Measurements from ENCODE around the gene ZNG1B.
"Not testable (repeated sequence)": the region's sequence is repeated elsewhere in the genome, so short reads cannot be mapped to it uniquely, and the experiment has no call there.

The ZNG1B gene

DNA sequence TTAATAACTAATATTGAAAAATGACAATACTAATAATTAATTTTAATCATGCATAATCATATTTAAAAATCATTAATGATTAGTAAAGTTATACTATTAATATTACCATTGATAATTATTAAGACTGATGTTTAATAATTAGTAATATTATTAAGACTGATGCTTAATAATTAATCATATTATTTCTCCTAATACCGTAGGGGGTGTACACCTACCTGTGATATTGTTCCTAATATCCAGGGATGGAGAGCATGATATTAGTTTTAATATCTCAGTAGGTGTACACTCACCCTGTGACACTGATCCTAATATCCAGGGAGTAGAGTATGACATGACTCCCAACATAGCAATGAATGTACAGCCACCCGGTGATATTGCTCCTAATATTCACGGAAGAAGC, 73.4 kb downstream of the ZNG1B start:
- not testable (repeated sequence) for DNase-seq (ENCODE audit: extremely low read depth, insufficient read length)

GRCh38 chr2:113511859-113512258, 74.4 kb downstream of the ZNG1B start:
- not testable (repeated sequence) for DNase-seq (ENCODE audit: extremely low read depth, insufficient read length); H3K27me3 ChIP-seq (replicated peaks; ENCODE audit: control insufficient read depth, insufficient read depth, low read length); H3K4me3 ChIP-seq (replicated peaks; ENCODE audit: low read depth, low read length); H3K36me3 ChIP-seq (ENCODE audit: control insufficient read depth, insufficient read depth, low read length)

More for the DNA sequence above, 73.4 kb downstream of the ZNG1B start:
- not testable (repeated sequence) for H3K4me3 ChIP-seq (replicated peaks; ENCODE audit: low read depth, low read length); H3K27me3 ChIP-seq (replicated peaks; ENCODE audit: control insufficient read depth, insufficient read depth, low read length); H3K36me3 ChIP-seq (ENCODE audit: control insufficient read depth, insufficient read depth, low read length)

GRCh38 chr2:113515457-113515856, 78.0 kb downstream of the ZNG1B start:
- DNase-seq (ENCODE audit: extremely low read depth, insufficient read length); H3K4me3 ChIP-seq (replicated peaks; ENCODE audit: low read depth, low read length); H3K36me3 ChIP-seq (ENCODE audit: control insufficient read depth, insufficient read depth, low read length); H3K27me3 ChIP-seq (replicated peaks; ENCODE audit: control insufficient read depth, insufficient read depth, low read length): not testable (repeated sequence)

GRCh38 chr2:113515995-113516394, 78.5 kb downstream of the ZNG1B start:
- not testable (repeated sequence) for H3K36me3 ChIP-seq (ENCODE audit: control insufficient read depth, insufficient read depth, low read length); H3K27me3 ChIP-seq (replicated peaks; ENCODE audit: control insufficient read depth, insufficient read depth, low read length); H3K4me3 ChIP-seq (replicated peaks; ENCODE audit: low read depth, low read length); DNase-seq (ENCODE audit: extremely low read depth, insufficient read length)

DNA sequence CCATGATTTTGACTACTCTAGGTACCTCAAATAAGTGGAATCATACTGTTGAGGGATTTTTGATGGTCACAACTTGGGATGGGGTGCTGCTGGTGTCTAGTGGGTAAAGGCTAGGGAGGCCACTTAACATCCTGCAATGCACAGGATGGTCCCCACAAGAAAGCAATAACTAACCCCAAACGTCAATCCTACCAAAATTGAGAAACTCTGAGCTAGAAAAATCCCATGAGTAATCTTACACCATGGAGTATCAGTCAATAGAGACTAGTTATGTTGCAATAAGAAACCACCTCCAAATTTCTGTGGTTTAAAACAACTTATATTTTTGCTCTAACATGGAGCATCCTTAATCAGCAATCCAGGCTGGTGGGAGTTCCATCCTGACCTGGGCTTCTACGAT, 79.5 kb downstream of the ZNG1B start:
- not testable (repeated sequence) for H3K27me3 ChIP-seq (replicated peaks; ENCODE audit: control insufficient read depth, insufficient read depth, low read length); DNase-seq (ENCODE audit: extremely low read depth, insufficient read length); H3K36me3 ChIP-seq (ENCODE audit: control insufficient read depth, insufficient read depth, low read length); H3K4me3 ChIP-seq (replicated peaks; ENCODE audit: low read depth, low read length)

DNA sequence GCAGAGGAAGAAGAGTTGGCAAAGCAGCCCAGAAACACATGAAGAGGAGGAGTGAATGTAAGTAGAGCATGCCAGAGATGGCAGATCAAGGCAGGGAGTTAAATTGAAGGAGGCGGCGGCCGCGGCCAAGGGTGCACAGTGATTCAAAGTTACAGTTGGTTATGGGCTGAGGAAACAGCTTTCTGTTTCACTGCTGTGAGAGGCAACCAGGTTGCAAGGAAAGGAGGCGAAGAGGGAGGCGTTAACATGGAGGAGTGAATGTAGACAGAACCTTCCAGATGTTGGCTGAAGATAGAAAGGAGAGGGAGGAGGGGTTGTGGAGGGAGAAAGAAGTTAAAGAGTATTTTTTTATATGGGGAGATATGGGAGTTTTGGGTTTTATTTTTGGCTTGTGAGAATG, 83.3 kb downstream of the ZNG1B start:
- not testable (repeated sequence) for H3K27me3 ChIP-seq (replicated peaks; ENCODE audit: control insufficient read depth, insufficient read depth, low read length); H3K36me3 ChIP-seq (ENCODE audit: control insufficient read depth, insufficient read depth, low read length); H3K4me3 ChIP-seq (replicated peaks; ENCODE audit: low read depth, low read length); DNase-seq (ENCODE audit: extremely low read depth, insufficient read length)

GRCh38 chr2:113521492-113521891, 84.0 kb downstream of the ZNG1B start:
- not testable (repeated sequence) for H3K4me3 ChIP-seq (replicated peaks; ENCODE audit: low read depth, low read length); H3K36me3 ChIP-seq (ENCODE audit: control insufficient read depth, insufficient read depth, low read length); DNase-seq (ENCODE audit: extremely low read depth, insufficient read length); H3K27me3 ChIP-seq (replicated peaks; ENCODE audit: control insufficient read depth, insufficient read depth, low read length)

DNA sequence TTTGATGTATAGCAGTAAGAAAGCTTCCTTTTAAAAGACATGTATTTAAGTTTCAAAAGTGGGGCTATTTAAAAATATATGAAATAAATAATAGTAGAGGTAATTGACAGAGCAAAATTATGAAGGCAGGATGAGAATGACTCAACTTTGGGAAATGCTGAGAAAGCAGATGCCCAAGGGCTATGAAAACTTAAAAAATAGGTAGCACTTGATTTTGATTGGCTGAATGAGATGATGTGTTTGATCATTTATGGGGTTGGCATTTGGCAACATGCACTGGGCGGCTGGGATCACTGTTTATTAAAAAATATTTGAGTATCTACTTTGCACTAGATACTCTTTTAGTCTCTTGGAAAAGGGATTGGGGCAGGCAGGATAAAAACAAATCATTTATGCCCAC, 87.5 kb downstream of the ZNG1B start:
- H3K4me3 ChIP-seq (replicated peaks; ENCODE audit: low read depth, low read length); DNase-seq (ENCODE audit: extremely low read depth, insufficient read length); H3K27me3 ChIP-seq (replicated peaks; ENCODE audit: control insufficient read depth, insufficient read depth, low read length); H3K36me3 ChIP-seq (ENCODE audit: control insufficient read depth, insufficient read depth, low read length): not testable (repeated sequence)

DNA sequence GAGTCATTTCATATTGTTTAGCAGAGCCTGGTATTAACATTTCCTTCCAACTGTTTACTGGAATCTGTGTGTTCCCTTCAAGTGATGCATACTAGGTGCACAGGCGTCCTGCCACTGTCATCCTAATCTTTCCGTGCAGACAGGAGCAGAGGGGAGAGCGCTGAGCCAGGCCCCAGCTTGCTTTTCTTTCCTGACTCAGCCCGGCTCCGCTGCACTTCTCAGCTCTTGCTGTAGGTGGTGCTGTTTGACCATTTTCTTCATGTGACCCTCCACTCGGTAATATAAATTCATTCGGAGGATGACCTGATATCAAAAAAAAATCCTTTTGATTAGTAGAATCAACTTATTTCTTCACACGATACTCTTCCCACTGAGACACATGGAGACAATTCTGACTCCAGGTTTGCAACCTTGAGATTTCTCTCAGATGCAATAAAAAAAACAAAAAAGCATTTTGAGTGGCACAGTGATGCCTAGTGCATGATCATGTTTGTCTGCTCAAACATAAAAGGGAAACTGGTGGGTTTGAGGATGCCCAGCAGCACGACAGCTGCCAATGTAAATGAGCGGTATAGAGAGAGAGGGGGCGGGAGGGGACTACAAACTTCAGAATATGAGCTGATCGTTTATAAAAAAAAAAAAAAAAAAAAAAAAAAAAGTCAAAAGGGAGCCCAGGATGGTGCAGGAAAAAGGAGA, 90.0 kb downstream of the ZNG1B start:
- H3K4me3 ChIP-seq (replicated peaks; ENCODE audit: low read depth, low read length); DNase-seq (ENCODE audit: extremely low read depth, insufficient read length); H3K36me3 ChIP-seq (ENCODE audit: control insufficient read depth, insufficient read depth, low read length); H3K27me3 ChIP-seq (replicated peaks; ENCODE audit: control insufficient read depth, insufficient read depth, low read length): not testable (repeated sequence)

- H3K36me3 ChIP-seq (ENCODE audit: control insufficient read depth, insufficient read depth, low read length); DNase-seq (ENCODE audit: extremely low read depth, insufficient read length); H3K4me3 ChIP-seq (replicated peaks; ENCODE audit: low read depth, low read length); H3K27me3 ChIP-seq (replicated peaks; ENCODE audit: control insufficient read depth, insufficient read depth, low read length): not testable (repeated sequence)
Measured at GRCh38 chr2:113528126-113528525, 90.6 kb downstream of the ZNG1B start.

GRCh38 chr2:113528904-113529303, 91.4 kb downstream of the ZNG1B start:
- H3K27me3 ChIP-seq (replicated peaks; ENCODE audit: control insufficient read depth, insufficient read depth, low read length); H3K4me3 ChIP-seq (replicated peaks; ENCODE audit: low read depth, low read length): not testable (repeated sequence)

DNA sequence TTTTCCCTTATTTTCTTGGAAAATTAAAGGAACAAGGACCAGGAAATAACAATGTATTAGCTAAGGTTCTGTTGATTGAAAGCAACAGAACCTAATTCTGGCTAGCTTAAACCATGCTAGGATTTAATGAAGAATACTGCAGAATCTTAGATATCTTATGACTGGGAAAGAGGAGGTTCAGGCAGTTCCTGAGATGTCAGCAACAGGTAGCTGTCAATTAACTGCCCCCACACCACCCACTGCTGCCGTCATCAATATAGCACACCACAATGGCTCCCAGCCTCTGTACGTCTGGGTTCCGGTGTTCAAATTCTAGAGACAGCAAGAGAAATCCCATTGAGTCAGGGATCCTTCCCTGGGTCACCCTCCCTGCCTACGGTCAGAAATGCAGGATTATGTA, 95.5 kb downstream of the ZNG1B start:
- not testable (repeated sequence) for H3K36me3 ChIP-seq (ENCODE audit: control insufficient read depth, insufficient read depth, low read length); H3K27me3 ChIP-seq (replicated peaks; ENCODE audit: control insufficient read depth, insufficient read depth, low read length); DNase-seq (ENCODE audit: extremely low read depth, insufficient read length); H3K4me3 ChIP-seq (replicated peaks; ENCODE audit: low read depth, low read length)

More at GRCh38 chr2:113528904-113529303, 91.4 kb downstream of the ZNG1B start:
- H3K36me3 ChIP-seq (ENCODE audit: control insufficient read depth, insufficient read depth, low read length); DNase-seq (ENCODE audit: extremely low read depth, insufficient read length): not testable (repeated sequence)

DNA sequence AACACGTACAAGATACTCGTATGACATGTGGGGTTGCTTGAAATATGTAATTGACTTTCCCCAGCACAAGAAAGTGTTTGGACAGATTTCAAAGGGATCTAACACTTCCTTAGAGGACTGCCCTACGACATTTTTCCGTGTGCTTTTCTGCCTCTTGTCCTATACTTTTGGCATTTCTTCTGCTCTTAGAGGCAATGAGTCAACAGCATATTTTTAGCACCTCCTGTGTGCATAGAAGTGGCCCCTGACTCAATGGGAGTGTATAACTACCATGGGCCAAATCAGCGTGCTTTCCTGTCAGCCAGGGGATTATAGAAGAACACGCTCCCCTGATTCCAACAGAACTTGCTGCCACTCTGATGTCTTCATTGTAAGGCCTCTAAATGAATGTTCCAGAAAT, 99.1 kb downstream of the ZNG1B start:
- DNase-seq (ENCODE audit: extremely low read depth, insufficient read length); H3K4me3 ChIP-seq (replicated peaks; ENCODE audit: low read depth, low read length); H3K27me3 ChIP-seq (replicated peaks; ENCODE audit: control insufficient read depth, insufficient read depth, low read length); H3K36me3 ChIP-seq (ENCODE audit: control insufficient read depth, insufficient read depth, low read length): not testable (repeated sequence)

GRCh38 chr2:113540834-113541203, 103.3 kb downstream of the ZNG1B start:
- DNase-seq (ENCODE audit: extremely low read depth, insufficient read length); H3K36me3 ChIP-seq (ENCODE audit: control insufficient read depth, insufficient read depth, low read length); H3K27me3 ChIP-seq (replicated peaks; ENCODE audit: control insufficient read depth, insufficient read depth, low read length); H3K4me3 ChIP-seq (replicated peaks; ENCODE audit: low read depth, low read length): not testable (repeated sequence)
